ENCODE results near the gene HGD.
"Not testable (repeated sequence)": the region's sequence is repeated elsewhere in the genome, so short reads cannot be mapped to it uniquely, and the experiment has no call there.

Gene HGD

DNA sequence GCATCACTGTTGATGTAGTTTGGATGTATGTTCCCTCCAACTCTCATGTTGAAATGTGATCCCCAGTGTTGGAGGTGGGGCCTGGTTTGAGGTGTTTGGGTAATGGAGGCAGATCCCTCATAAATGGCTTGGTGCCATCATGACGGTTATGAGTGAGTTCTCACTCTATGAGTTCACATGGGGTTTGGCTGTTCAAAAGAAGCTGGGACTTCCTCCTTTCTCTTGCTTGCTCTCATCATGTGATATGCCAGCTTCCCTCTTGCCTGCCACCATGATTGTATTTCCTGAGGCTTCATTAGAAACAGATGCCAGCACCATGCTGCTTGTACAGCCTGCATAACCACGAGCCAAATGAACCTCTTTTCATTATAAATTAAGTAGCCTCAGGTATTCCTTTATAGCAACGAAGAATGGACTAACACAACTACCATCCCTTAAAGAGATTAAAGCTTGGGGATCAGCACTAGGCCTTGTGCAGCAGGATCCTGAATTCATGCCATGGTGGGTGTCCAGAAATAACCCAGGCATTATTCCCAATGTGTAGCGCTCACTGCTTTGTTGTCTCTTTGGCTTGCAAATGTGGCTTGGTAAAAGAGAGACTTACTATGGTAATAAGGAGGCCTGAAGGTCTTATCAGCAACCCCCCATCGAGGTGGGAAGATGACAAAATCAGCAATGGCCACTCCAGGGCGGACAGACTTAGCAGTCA lies 44.0 kb downstream of the HGD start:
- DNase-seq = no peak

DNA sequence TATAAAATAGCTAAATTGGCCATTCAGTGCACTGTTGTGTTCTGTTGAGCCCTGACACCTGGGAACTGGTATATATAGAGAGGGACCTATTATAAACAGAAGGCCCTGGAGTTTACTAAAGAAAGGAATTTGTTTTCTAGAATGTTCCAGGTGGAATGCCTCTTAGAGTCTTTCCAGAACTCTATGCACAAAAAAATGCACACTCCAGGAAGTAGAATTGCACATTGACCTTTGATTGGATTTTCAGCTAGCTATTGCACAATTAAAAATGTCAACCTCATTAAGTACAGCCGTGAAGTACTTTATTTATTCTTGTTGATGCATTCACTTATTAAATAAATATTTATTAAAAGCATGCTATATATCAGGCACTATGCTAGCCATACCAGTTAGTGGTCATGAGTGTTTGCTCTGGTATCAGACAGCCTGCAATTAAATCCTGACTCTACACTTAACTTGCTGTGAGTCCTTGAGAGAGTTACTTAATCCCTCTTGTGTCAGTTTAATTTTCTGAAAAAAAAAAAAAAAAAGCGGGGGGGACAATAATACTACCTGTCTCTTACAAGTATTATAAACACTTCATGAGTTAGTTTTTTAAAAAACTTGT lies 45.1 kb downstream of the HGD start:
- DNase-seq = no peak

DNA sequence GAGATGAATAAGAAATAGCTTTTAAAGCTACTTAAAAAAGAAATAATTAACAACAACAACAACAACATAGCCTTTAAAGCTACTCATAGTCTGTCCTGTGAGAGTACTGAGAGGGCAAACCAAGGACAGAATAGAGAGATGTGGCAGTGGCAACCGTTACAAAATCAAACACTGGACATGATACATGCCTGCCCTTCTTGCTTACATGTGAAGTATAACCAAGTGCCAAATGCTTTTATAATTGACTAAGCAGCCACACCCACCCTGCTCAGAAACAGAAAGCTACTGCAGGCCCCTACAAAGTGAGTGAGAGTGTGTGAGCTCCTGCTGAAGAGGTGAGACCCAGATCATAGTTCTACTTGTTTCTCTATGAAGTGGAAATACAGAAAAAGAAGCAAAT lies 47.5 kb downstream of the HGD start:
- no peak for DNase-seq

DNA sequence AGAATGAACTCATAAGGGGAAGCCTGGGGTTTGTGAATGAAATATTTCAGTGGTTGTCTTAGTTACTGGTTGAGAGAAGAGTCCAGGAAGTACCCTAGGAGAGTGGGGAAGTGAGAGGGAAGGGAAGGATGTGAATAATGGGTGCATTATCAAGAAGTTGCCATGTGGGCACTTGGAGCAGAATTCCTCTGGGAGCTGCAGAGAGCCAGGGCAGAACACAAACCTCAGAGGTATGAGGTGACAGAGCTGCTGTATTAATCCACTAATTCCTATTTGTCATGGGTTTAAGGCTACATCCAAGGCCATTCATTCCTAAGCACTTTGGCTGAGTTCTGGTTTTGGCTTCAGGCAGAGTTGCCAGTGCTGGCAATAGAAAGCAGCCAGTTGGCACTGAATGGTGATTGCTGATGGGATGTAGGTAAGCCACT lies 56.9 kb downstream of the HGD start:
- DNase-seq = no peak

DNA sequence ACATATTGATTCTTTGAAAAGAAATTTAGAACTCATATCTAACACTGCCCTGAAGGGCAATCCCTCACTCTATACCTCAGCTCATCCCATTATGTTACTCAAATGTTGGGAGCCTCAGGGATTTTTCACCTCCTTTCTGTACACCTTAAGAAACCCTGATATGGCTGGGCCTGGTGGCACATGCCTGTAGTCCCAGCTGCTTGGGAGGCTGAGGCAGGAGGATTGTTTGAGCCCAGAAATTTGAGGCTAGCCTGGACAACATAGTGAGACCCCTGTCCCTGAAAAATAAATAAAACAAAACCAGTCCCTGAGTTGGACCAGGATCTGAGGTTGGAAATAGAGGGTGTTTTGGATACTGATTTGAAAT lies 58.3 kb downstream of the HGD start:
- no peak for DNase-seq

DNA sequence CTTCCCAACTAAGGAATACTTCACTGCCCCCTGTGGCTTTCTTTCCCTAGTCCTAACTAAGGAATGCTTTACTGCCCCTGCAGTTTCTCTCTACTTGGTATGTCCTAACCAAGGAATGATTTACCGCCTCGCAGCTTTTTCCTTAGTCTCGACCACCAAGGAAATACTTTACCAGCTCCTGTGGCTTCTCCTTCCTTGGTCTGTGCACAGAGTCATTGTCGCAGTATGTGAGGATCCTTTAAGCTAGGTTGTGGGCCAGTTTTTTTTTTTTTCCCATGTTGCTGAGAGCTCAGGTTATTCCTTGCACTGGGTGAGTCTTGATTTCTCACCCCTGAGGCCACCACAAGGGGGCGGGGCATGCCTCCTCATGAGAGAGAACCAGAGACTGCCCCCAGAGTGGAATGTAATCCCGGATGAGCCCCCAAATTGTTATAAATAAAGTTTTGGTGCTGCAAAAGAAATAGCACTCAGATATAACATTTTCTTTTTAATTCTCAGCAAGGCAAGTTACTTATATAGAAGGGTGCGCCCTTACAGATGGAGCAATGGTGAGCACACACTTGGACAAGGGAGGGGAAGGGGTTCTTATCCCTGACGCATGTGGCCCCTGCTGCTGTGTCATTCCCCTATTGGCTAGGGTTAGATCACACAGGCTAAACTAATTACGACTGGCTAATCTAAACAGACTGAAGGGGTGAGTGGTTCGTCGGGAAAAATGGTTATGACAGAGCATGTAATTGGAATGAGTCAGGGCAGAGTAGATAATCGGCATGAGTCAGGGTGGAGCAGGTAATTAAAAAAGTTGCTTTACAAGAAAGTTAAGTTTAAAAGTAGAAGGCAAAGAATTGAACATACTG lies 58.9 kb downstream of the HGD start:
- no peak for DNase-seq

DNA sequence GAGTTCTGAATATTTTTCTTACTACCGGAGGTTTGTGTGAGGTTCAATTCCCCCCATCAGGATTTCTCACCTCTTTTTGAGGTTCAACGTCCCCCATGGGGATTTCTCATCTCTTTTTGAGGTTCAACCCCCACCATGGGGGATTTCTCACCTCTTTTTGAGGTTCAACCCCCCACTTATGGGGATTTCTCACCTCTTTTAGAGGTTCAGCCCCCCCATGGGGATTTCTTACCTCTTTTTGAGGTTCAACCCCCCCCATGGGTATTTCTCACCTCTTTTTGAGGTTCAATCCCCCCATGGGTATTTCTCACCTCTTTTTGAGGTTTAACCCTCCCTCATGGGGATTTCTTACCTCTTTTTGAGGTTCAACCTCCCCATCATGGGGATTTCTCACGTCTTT lies 59.6 kb downstream of the HGD start:
- DNase-seq = no peak

DNA sequence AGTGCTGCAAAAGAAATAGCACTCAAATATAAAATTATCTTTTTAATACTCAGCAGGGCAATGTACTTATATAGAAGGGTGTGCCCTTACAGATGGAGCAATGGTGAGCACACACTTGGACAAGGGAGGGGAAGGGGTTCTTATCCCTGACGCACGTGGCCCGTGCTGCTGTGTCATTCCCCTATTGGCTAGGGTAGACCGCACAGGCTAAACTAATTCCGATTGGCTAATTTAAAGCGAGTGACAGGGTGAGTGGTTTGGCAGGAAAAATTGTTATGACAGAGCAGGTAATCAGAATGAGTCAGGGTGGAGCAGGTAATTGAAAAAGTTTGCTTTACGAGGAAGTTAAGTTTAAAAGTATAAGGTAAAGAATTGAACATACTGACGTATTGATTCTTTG lies 65.3 kb downstream of the HGD start:
- DNase-seq = not testable (repeated sequence)

DNA sequence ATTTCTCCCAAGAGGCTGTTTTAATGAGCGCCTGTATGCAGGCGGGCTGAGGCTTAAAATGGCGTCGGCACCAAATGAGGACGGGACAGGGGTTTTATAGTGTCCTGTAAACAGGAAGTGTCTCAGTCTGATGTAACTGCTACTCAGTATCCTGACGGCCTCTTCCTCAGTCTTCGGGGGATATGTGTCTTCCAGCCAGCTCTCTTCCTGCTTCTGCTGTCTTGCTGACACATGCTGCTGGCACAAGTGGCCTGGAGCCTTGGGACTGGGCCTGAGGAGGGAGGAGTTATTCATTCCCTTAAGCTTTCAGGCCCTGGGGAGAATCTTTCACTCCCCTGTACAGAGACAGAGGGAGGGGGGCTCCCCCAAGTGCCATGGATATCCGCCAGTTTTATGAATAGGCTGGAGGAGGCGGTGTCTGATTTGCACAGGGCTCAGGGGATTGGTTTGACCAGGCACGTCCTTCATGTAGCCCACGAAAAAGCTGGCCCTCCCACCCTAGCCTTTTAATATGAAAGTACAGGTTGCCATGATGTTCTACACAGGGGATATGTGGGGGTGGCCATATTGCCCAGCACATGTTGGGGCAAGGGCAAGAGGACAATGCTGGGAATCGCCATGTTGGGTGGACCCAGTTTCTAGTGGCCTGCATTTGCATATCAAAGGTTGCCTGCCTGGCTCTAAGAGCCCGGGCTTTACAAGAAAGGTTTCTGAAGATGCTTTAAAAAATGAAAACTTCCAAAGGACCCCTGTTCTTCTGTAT lies 66.0 kb downstream of the HGD start:
- no peak for DNase-seq

DNA sequence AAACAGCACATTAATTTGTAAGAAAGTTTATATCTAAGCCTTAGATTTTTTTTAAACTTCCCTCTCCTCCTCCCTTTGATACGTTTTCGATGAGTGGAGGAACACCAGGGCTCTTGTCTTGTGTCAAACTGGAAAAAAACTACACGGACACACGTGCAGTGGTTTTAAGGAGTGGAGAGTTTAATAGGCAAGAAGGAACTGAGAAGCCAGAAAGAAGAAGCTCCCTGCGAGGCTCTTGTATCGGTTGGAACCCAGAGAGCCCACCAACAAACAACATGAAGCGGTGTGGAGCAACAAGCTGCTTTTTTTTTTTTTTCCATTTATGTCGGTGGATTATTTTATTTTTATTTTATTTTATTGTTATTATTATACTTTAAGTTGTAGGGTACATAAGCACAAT lies 67.3 kb downstream of the HGD start:
- DNase-seq = no peak

DNA sequence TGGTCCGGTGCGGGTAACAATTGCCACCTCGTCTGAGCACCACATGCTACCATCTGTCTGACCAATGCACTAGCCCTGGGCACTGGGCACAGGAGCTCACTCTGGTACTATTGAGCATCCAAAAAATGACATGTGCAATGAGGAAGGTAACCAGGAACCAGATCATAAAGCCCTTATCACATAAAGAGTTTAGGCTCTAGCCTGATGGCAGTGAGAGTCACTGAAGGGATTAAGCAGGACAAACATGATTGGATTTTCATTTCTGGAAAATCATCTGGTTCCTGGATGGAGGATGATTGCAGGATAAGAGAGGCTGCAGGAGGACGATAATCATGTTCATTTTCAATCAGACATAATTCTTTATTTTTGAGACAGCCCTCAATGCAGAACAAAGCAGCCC lies 73.5 kb downstream of the HGD start:
- no peak for DNase-seq

DNA sequence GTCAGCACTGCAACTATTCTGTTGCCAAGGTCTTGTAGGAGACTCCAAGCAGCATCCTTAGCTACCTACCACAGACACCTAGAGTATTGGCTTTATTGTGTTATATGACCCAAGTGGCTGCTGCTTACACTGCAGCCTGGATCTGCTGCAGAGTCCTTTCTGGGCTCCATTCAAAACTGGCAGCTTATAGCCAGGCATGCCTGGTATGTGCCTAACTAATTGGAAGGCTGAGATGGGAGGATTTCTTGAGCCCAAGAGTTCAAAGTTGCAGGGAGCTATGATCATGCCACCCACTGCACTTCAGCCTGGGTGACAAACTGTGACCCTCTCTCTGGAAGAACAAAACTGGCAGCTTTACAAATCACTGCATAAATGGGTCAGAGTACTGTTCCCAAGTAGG lies 77.3 kb downstream of the HGD start:
- no peak for DNase-seq

DNA sequence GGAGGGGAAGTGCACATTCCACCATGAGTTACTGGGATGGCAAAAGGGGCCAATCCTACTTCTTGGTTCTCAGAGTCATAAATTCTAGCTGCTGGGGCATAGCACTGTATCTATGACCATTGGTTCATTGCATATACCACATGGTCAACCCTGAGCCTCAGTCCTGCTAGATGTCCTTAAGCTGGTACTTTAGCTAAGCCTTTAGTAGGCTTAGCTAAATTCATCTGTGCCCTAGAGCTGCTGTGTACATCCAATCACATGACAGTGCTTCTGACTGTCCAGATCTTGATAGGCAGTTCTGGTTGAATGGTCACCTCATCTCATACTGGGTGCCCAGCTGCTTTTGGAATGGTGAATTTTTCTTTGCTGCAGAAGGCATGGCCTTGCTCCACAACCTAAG lies 77.7 kb downstream of the HGD start:
- no peak for DNase-seq

DNA sequence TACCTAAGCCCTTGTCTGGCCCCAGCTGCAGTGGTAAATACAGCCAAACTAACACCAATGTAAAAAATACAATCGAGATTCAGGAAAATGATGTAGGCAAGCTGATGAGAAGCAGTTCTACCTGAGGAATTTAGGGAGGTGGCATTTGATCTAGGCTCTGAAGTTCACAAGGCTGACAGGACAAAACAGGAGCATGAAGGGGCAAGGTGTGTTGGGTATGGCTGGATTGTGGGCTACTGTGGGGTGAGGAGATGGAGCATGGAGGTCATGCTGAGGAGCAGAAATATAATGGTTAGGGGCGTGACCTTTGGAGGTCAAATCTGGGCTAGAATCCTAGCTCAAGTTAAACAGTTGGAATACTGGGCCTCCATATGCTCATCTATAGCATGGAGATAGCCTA lies 79.4 kb downstream of the HGD start:
- no peak for DNase-seq

DNA sequence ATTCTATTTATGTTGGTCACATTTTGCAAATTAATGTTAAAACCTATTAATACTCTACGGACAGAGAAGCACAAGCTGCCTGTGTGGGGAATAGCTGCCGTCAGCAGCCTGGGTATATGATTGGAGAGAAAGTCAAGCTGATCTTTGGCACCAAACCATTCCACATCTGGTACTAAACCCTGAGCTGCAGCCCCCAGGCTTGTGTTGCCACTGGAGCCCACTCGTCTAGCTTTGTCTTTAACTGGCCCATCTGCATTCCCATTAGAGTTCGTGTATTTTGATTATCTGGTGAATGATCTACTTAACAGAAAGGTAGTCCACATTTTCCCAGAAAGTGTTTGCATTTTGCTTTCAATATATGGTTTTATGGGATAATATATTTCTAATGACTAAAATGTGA lies 80.5 kb downstream of the HGD start:
- DNase-seq = no peak

DNA sequence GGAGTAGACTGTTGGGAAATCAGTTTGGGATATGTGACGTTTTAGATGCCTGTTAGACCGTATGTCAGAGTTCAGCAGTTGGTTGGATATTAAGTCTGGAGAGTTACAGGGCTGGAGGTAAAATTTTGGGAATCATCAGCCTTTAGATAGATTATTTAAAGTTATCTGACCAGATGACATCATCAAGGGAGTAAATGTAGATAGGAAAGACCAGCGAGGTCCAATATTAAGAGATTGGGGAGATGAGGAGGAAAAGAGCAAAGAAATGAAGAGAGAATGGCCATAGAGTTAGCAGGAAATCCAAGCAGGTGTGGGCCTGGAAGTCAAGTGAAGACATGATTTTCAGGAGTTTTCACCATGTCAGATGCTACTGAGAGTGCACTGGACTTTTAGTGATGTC lies 82.8 kb downstream of the HGD start:
- no peak for DNase-seq

DNA sequence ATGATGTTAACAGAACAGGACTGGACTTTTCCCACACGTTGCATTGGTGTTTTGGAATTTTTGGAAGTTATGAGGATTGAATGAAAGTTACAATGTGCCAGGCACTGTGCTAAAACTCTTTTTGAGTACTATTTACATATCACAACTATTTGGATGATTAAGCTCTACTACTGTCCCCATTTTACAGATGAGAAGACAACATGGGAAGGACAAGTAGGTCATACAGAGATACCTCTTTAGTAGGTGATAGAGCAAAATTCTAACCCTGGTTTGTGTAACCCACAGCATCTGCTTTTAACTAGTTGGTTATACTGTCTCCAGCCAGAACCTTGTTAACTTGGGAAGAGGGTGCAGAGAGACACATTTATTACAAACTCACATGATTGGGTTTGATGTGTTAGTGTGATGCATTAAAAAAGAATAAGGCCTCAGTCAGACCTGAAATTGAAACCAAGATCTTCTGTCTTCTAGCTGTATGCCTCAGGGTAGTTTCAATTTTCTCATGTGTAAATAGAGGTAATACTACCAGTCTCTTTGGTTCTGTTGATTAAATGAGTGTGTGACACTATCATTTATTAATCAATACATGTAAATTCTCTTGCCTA lies 84.5 kb downstream of the HGD start:
- peak; percentile 13 for DNase-seq

DNA sequence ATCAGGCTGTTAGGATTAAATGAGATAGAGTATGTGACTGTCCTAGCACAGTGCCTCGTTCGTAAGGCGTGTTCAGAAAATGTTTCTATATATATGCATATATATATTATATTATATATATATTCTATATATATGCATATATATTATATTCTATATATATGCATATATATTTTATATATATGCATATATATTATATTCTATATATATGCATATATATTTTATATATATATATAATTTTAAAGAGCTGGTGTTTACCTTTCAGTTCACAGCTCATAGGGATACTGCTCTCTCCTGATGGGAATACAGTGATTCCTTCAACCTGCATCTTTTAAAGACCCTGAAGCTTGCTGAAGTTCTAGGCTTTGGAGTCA lies 85.2 kb downstream of the HGD start:
- DNase-seq = no peak

DNA sequence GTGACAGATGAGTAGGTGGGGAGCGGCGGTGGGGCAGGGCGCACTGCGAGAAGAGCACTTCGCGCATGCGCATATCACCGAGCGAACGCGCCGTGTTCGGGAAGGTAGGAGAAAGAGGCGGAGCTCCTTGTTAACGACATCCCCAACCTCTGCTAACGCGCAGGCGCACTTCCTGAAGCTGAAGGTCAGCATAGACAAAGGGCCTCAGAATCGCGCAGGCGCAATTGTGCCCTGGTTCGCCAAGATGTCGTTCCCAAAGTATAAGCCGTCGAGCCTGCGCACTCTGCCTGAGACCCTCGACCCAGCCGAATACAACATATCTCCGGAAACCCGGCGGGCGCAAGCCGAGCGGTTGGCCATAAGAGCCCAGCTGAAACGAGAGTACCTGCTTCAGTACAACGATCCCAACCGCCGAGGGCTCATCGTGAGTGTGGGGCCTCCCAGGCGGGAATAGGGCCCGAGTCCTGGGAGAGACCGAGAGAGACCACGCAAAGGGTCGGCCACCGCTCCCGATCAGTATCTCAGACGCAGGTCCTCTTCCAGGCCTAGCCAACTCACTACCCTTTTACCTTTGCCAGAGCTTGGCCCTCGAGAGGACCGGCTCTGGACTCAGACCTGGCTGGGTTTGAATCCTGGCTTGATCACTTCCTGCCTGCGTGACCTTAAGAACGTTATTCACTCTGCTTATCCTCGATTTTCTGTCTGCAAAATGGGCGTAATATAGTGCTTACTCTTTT lies 85.8 kb downstream of the HGD start, which contains the start of gene NDUFB4:
Gene NDUFB4 (plus strand): TSS at position 221 of the 737 bp plus-strand sequence. CDS start 24 bp downstream, at position 245.
- DNase-seq = peak; percentile 97

DNA sequence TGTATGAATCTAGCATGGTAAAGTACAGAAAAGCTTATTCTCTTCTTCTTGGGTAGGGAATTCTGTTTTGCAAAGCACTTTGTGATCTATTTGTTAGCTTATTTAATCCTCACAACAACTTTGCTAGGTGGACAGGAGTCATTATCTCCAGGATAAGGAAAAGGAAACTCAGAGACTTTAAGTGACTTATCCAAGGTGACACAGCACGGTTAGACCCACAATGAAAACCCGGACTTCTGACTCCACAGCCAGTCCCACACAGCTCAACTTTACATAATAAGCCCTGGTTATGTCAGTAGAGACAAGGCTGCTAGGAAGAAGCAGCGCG lies 86.3 kb downstream of the HGD start:
- no peak for DNase-seq

DNA sequence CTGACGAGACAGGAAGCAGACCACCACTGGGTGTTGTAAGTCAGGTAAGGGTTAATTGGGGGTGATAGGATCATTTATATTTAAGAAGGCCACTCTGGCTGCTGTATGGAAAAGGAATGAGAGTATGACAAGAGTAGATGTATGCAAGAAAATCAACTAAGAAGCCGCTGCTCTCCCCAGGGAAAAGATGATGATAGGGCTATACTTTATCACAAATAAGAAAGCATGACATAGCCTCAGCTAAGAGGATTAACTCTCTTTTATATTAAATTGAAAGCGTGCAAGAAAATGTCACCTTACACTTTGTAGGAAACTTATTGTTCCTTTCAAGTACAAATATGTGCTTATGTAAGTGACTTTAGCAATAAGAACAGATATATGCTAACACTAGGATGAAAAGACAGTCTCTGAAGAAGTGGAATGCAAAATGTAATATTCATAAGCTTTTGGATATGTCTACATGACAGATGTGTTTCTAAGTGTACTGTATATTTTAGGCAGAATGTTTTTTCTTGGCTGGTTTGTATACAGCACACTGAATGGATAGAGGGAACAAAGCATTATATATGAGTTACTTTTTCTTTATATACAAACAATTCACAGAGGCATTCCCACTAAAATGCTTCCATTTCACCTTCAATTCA lies 94.6 kb downstream of the HGD start:
- DNase-seq = no peak
